DOHH2 (cell line): ENCODE results near the gene REEP3.
"Not testable (repeated sequence)": the region's sequence is repeated elsewhere in the genome, so short reads cannot be mapped to it uniquely, and the experiment has no call there.

Experiments
- H3F3A ChIP-seq: fragments of 200-600 bp; sonication (generic), shearing (Covaris generic); 2 replicates; pipeline ENCODE4 v1.6.0; 2016; ENCODE audit warnings: antibody characterized with exemption, mild to moderate bottlenecking; ENCODE audit not compliant: control insufficient read depth, insufficient read depth
- H3K27ac ChIP-seq: fragments of 200-600 bp; sonication (generic); 2 replicates; pipeline ENCODE4 v1.5.1; 2014; ENCODE audit warnings: low read depth, mild to moderate bottlenecking, low read length, moderate library complexity
- H3K27me3 ChIP-seq: fragments of 200-600 bp; sonication (generic); 2 replicates; pipeline ENCODE4 v1.6.1; 2014; ENCODE audit warnings: mild to moderate bottlenecking, low read length, mixed read lengths; ENCODE audit not compliant: control insufficient read depth
- H3K36me3 ChIP-seq: fragments of 200-600 bp; sonication (generic); 2 replicates; pipeline ENCODE4 v1.6.1; 2014; ENCODE audit warnings: mild to moderate bottlenecking, low read length, moderate library complexity, mixed read lengths; ENCODE audit not compliant: control insufficient read depth
- H3K4me1 ChIP-seq: fragments of 200-600 bp; sonication (generic); 2 replicates; pipeline ENCODE4 v1.6.1; 2014; ENCODE audit warnings: mild to moderate bottlenecking, low read length, mixed read lengths; ENCODE audit not compliant: control insufficient read depth
- H3K4me2 ChIP-seq: fragments of 200-600 bp; sonication (generic); 2 replicates; pipeline ENCODE4 v1.6.0; 2014; ENCODE audit warnings: mild to moderate bottlenecking, low read length, moderate library complexity
- H3K4me3 ChIP-seq: fragments of 200-600 bp; sonication (generic); 2 replicates; pipeline ENCODE4 v1.5.1; 2014; ENCODE audit warnings: mild to moderate bottlenecking, low read length, mixed read lengths
- H3K79me2 ChIP-seq: fragments of 200-600 bp; sonication (generic); 2 replicates; pipeline ENCODE4 v1.6.1; 2014; ENCODE audit warnings: mild to moderate bottlenecking, low read length, mixed read lengths; ENCODE audit not compliant: control insufficient read depth
- H3K9me2 ChIP-seq: fragments of 200-600 bp; sonication (generic); replicated peaks from 2 replicates; pipeline ENCODE4 v1.6.1; 2014; ENCODE audit warnings: mild to moderate bottlenecking, low read length, mixed read lengths; ENCODE audit not compliant: control insufficient read depth
- H3K9me3 ChIP-seq: fragments of 200-600 bp; sonication (generic); 2 replicates; pipeline ENCODE4 v1.6.1; 2014; ENCODE audit warnings: antibody characterized with exemption, low read length, mixed read lengths; ENCODE audit not compliant: control insufficient read depth, insufficient read depth
- H4K20me1 ChIP-seq: fragments of 200-600 bp; sonication (generic); 2 replicates; pipeline ENCODE4 v1.6.0; 2014; ENCODE audit warnings: low read depth, mild to moderate bottlenecking, antibody characterized with exemption, low read length, moderate library complexity; ENCODE audit not compliant: control insufficient read depth, insufficient read depth
- EZH2phosphoT487 ChIP-seq: fragments of 200-600 bp; sonication (generic); IDR thresholded peaks from 2 replicates; pipeline ENCODE4 v1.6.1; 2017; ENCODE audit warnings: borderline replicate concordance, mild to moderate bottlenecking, antibody characterized with exemption, low read length, moderate library complexity, mixed read lengths
- TF ChIP-seq, protein P1 (sequence below): fragments of 200-600 bp; sonication (generic); IDR thresholded peaks from one replicate; pipeline ENCODE4 v1.5.1; 2014; ENCODE audit warnings: antibody characterized with exemption, mild to moderate bottlenecking, low read depth, low read length; ENCODE audit not compliant: poor library complexity, severe bottlenecking

Gene REEP3

DNA sequence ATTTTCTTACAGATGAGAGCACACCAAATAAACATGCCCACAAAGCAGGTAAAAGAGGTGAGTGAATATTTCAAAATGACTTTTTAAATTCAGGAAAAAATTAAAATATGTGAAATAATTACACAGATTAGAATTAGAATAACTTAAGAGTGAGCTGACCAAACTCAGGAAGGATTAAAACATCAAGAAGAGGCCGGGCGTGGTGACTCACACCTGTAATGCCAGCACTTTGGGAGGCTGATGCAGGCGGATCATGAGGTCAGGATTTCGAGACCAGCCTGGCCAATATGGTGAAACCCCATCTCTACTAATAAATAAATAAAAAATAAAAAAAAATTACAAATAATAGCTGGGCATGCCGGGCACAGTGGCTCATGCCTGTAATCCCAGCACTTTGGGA lies 140.1 kb downstream of the REEP3 start:
- H4K20me1 ChIP-seq = no peaks in the 10 kb centered on the region
- H3K9me3 ChIP-seq = no peaks in the 10 kb centered on the region
- no peaks in the 10 kb centered on the region for H3K4me1 ChIP-seq
- no peak overlapping the region for H3K27ac ChIP-seq
- H3K4me3 ChIP-seq = no peak overlapping the region
- no peaks in the 10 kb centered on the region for H3F3A ChIP-seq
- H3K36me3 ChIP-seq = no peaks in the 10 kb centered on the region
- H3K27me3 ChIP-seq = no peaks in the 10 kb centered on the region
- H3K9me2 ChIP-seq = no peaks in the 10 kb centered on the region
- TF ChIP-seq, protein P1, sequence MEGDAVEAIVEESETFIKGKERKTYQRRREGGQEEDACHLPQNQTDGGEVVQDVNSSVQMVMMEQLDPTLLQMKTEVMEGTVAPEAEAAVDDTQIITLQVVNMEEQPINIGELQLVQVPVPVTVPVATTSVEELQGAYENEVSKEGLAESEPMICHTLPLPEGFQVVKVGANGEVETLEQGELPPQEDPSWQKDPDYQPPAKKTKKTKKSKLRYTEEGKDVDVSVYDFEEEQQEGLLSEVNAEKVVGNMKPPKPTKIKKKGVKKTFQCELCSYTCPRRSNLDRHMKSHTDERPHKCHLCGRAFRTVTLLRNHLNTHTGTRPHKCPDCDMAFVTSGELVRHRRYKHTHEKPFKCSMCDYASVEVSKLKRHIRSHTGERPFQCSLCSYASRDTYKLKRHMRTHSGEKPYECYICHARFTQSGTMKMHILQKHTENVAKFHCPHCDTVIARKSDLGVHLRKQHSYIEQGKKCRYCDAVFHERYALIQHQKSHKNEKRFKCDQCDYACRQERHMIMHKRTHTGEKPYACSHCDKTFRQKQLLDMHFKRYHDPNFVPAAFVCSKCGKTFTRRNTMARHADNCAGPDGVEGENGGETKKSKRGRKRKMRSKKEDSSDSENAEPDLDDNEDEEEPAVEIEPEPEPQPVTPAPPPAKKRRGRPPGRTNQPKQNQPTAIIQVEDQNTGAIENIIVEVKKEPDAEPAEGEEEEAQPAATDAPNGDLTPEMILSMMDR = no peak
- no peak for TF ChIP-seq EZH2phosphoT487
- no peak overlapping the region for H3K4me2 ChIP-seq
- no peaks in the 10 kb centered on the region for H3K79me2 ChIP-seq

DNA sequence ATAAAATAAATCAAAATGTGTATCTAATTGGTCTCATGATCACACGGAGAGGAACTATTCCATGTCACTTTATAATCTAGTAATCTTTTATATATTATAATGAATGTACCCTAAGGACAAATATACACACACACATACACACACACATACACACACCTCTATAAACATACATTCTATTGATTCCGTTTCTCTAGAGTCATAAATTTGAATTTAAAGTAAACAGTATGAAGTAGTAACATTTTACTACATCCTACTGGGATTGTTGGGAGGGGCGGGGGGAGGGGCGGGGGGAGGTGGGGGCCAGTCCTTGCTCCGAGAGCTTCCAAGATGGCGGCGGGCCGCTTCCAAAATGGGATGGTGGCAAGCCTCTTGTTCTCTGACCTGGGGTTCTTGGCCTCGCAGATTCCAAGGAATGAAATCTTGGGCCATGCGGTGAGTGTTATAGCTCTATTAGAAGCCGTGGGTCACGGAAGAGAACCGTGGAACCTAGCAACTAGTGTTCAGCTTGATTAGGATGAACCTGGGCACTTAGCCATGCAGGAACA lies 143.2 kb downstream of the REEP3 start:
- Histone ChIP-seq H3K27me3 (peaks cover 8% of the 10 kb centered on the region), H3K4me1 (no peaks in the 10 kb centered on the region), H3K9me3 (no peaks in the 10 kb centered on the region), H3K27ac (no peak overlapping the region), H3K79me2 (no peaks in the 10 kb centered on the region), H3K4me2 (no peak overlapping the region), H3K36me3 (no peaks in the 10 kb centered on the region), H3K4me3 (no peak overlapping the region), H3F3A (no peaks in the 10 kb centered on the region), H3K9me2 (no peaks in the 10 kb centered on the region), H4K20me1 (no peaks in the 10 kb centered on the region)
- TF ChIP-seq, protein P1 = no peak
- TF ChIP-seq EZH2phosphoT487 = no peak

DNA sequence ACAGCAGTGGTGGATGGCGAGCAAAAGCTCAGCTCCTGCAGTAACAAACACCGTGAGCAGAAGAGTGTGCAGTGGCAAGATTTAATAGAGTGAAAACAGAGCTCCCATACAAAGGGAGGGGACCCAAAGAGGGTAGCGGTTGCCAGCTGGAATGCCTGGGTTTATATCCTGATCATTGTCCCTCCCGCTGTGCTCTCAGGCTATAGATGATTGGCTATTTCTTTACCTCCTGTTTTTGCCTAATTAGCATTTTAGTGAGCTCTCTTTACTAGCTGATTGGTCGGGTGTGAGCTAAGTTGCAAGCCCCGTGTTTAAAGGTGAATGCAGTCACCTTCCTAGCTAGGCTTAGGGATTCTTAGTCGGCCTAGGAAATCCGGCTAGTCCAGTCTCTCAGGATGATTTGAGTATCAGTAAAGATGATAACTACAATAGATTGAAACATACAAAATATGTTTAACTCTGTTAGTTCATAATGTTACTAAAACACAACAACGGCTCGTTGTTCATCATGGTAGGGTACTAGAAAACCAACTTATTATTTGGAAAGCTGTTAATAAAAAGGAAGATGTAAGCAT lies 143.9 kb downstream of the REEP3 start:
- peaks cover 11% of the 10 kb centered on the region for H3K27me3 ChIP-seq
- H3K36me3 ChIP-seq, H3K4me1 ChIP-seq, H3K27ac ChIP-seq, H4K20me1 ChIP-seq, H3K4me2 ChIP-seq, H3K4me3 ChIP-seq, H3F3A ChIP-seq, H3K9me3 ChIP-seq, H3K9me2 ChIP-seq, H3K79me2 ChIP-seq: not testable (repeated sequence)

DNA sequence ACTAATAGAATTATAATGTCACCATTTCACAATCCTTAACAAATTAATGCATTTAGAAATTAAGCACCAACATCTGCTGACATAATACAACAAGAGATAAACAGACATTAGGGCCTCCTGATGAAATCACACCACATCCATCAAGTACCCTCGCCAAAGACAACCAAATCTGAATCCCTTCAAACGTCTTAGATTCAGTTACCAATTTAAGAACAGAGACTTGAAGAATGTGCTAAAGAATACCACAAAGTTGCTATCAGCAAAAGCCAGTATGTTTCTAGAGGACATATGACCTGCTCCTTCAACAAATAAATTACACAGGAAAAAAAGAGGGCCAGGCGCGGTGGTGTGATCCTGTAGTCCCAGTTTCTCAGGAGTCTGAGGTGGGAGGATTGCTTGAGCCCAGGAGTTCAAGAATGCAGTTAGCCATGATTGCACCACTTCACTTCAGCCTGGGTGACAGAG lies 144.5 kb downstream of the REEP3 start:
- Histone ChIP-seq H3K27me3 (peaks cover 17% of the 10 kb centered on the region), H3K4me1 (no peaks in the 10 kb centered on the region), H3K79me2 (no peaks in the 10 kb centered on the region), H3K9me2 (no peaks in the 10 kb centered on the region), H3K4me3 (no peak overlapping the region), H3K27ac (no peak overlapping the region), H4K20me1 (no peaks in the 10 kb centered on the region), H3K36me3 (no peaks in the 10 kb centered on the region), H3K4me2 (no peak overlapping the region), H3K9me3 (no peaks in the 10 kb centered on the region), H3F3A (no peaks in the 10 kb centered on the region)
- TF ChIP-seq, protein P1 = no peak
- TF ChIP-seq EZH2phosphoT487 = no peak
